Measurements from ENCODE around the gene PON2. TPM values are rescaled to one million over a fixed set of nuclear protein-coding genes. Genes with fewer than 3 reads are reported as not detected.
A peak's percentile ranks its signal among the peaks of the same experiment; 100 is the strongest.

Gene PON2
- total and polyA plus RNA-seq, 2 of the 13 experiments (the other 11 are each of a cell fraction or from before 2014, with no cell fraction given) = 202 to 217 TPM

DNA sequence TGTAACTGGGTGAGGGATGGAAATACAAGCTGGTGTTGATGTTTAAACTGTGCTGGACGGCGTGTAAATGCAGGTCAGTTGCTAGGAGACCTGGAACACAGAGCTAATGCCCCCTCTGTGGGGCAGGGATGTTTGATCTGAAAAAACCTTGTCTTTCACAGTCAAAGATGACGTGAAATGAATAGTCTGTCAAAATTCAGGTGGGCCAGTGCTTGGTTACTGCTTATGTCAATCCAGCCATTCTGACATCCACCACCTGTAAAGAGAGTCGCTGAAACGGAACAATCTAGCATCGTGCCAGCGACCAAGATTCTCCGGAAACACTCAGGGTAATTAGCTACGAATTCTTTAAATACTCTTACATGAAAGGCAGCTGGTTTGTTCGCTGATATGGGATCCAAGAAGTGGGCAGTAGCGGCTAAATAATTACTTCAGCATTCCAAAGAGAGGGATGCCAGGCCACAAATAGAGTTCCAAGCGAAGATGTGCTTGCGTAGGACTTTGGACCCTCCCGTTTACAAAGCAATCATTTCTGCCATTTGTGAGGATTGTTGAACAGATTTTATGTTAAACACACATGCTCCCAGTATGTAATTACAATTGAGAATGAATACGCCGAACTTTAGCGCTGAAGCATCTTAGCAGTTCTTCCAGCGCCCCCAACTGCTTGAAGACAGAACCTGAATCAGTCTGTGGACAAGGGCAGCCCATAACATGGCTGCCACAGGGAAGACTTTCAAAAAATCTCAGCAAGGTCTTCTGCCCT is 43.6 kb upstream of the PON2 start (continued):
- TF ChIP-seq CREBL2 (CRISPR knock-in tag; IDR thresholded peaks at IDR 0.05; ENCODE audit: borderline replicate concordance) (no peak), ZNF138 (CRISPR knock-in tag; IDR thresholded peaks at IDR 0.05; ENCODE audit: low read depth) (no peak), GATAD1 (CRISPR knock-in tag; IDR thresholded peaks at IDR 0.05) (no peak), ZSCAN20 (CRISPR knock-in tag; IDR thresholded peaks at IDR 0.05; ENCODE audit: borderline replicate concordance) (no peak), ZFP62 (CRISPR knock-in tag; IDR thresholded peaks at IDR 0.05) (no peak), SP4 (CRISPR knock-in tag; IDR thresholded peaks at IDR 0.05) (no peak), ZNF280B (CRISPR knock-in tag; IDR thresholded peaks at IDR 0.05; ENCODE audit: borderline replicate concordance) (no peak), STAG1 (CRISPR knock-in tag; IDR thresholded peaks at IDR 0.05) (peak; percentile 89), SMARCC2 (IDR thresholded peaks at IDR 0.05) (no peak), ZNF101 (CRISPR knock-in tag; IDR thresholded peaks at IDR 0.05; ENCODE audit: borderline replicate concordance, low read depth) (no peak), SOX13 (IDR thresholded peaks at IDR 0.05) (no peak), SOX13 (CRISPR knock-in tag; conservative IDR thresholded peaks at IDR 0.05 in 1 of 2, IDR thresholded peaks at IDR 0.05 in 1 of 2) (peak in 1 of 2 experiments; percentile 29; a peak in 1 of 4 replicates), ZNF879 (CRISPR knock-in tag; IDR thresholded peaks at IDR 0.05) (no peak), ZNF253 (CRISPR knock-in tag; IDR thresholded peaks at IDR 0.05; ENCODE audit: borderline replicate concordance) (no peak), ZNF260 (CRISPR knock-in tag; IDR thresholded peaks at IDR 0.05; ENCODE audit: borderline replicate concordance, low read depth) (no peak), TOE1 (CRISPR knock-in tag; IDR thresholded peaks at IDR 0.05) (no peak), MTERF4 (CRISPR knock-in tag; IDR thresholded peaks at IDR 0.05) (0 out of 2 replicates have a peak, but pooled peaks have one; percentile 39), NCOA2 (CRISPR knock-in tag; IDR thresholded peaks at IDR 0.05) (no peak; the same call in 1 of the 2 replicates), PRDM4 (CRISPR knock-in tag; IDR thresholded peaks at IDR 0.05; ENCODE audit: borderline replicate concordance) (no peak), SETDB1 (CRISPR knock-in tag; IDR thresholded peaks at IDR 0.05; ENCODE audit: borderline replicate concordance) (no peak), REL (CRISPR knock-in tag; conservative IDR thresholded peaks at IDR 0.05) (no peak)
- TF ChIP-seq, protein P1, sequence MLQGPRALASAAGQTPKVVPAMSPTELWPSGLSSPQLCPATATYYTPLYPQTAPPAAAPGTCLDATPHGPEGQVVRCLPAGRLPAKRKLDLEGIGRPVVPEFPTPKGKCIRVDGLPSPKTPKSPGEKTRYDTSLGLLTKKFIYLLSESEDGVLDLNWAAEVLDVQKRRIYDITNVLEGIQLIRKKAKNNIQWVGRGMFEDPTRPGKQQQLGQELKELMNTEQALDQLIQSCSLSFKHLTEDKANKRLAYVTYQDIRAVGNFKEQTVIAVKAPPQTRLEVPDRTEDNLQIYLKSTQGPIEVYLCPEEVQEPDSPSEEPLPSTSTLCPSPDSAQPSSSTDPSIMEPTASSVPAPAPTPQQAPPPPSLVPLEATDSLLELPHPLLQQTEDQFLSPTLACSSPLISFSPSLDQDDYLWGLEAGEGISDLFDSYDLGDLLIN (CRISPR knock-in tag; IDR thresholded peaks at IDR 0.05; ENCODE audit: borderline replicate concordance) = no peak

All from HepG2 (cell line).